C4-2B (cell line): Measurements from ENCODE around the gene SHROOM1.

ENCODE experiments used
- ZFX ChIP-seq: fragments of 450-650 bp; IDR thresholded peaks from 2 replicates; pipeline ENCODE4 v1.6.1; 2017
- TF ChIP-seq, protein P1 (sequence below): fragments of 450-650 bp; conservative IDR thresholded peaks from 2 replicates; pipeline ENCODE4 v1.5.1; 2017; ENCODE audit warnings: mild to moderate bottlenecking

DNA sequence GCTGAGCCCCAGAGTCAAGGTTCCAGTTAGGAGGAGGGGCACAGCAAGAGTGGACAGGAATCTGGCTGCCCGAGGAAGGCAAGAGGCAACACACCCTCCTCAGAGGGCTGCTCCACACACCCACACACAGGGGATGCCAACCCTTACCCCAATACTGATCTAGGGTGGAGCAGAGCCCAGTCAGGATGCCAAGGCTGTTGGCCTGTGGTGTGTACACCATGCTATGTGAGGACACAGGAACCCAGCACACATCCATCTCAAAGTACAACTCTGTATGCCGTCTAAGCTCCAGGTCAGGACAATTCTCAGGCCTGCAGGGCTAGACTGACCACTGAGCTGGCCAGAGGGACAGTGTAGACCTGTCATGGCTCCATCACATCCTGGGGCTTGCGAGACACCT lies 56.0 kb downstream of the SHROOM1 start:
- TF ChIP-seq, protein P1, sequence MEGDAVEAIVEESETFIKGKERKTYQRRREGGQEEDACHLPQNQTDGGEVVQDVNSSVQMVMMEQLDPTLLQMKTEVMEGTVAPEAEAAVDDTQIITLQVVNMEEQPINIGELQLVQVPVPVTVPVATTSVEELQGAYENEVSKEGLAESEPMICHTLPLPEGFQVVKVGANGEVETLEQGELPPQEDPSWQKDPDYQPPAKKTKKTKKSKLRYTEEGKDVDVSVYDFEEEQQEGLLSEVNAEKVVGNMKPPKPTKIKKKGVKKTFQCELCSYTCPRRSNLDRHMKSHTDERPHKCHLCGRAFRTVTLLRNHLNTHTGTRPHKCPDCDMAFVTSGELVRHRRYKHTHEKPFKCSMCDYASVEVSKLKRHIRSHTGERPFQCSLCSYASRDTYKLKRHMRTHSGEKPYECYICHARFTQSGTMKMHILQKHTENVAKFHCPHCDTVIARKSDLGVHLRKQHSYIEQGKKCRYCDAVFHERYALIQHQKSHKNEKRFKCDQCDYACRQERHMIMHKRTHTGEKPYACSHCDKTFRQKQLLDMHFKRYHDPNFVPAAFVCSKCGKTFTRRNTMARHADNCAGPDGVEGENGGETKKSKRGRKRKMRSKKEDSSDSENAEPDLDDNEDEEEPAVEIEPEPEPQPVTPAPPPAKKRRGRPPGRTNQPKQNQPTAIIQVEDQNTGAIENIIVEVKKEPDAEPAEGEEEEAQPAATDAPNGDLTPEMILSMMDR, result no peak
- no peak for TF ChIP-seq ZFX
